GM12874 (cell line): ENCODE results near the gene KIF26B.

ENCODE experiments used
- TF ChIP-seq, protein P1 (sequence below): IDR thresholded peaks from 2 replicates; pipeline ENCODE4 v1.5.1; 2011; ENCODE audit warnings: low read depth, mild to moderate bottlenecking, control low read depth, low read length, moderate library complexity; ENCODE audit not compliant: insufficient read depth

Gene KIF26B

DNA sequence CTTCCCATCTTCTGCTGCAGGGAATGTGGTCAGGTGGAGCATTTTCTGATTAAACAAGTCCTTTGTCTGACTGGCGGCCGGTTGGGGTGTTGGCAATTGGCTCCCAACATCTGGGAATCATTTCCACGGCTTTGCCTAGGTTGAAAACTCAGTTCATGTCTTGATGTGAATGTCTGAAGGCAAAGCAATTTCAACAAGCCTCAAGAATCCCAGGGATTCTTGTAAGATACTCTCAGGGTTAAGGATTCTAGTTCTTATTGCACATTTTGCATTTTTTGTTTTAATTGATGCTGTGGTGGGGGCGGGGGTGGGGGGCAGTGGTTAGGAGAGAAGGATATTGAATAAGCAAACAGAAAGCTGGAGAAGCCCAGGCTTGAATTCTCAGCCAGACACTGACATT is 273.9 kb downstream of the KIF26B start:
- TF ChIP-seq, protein P1, sequence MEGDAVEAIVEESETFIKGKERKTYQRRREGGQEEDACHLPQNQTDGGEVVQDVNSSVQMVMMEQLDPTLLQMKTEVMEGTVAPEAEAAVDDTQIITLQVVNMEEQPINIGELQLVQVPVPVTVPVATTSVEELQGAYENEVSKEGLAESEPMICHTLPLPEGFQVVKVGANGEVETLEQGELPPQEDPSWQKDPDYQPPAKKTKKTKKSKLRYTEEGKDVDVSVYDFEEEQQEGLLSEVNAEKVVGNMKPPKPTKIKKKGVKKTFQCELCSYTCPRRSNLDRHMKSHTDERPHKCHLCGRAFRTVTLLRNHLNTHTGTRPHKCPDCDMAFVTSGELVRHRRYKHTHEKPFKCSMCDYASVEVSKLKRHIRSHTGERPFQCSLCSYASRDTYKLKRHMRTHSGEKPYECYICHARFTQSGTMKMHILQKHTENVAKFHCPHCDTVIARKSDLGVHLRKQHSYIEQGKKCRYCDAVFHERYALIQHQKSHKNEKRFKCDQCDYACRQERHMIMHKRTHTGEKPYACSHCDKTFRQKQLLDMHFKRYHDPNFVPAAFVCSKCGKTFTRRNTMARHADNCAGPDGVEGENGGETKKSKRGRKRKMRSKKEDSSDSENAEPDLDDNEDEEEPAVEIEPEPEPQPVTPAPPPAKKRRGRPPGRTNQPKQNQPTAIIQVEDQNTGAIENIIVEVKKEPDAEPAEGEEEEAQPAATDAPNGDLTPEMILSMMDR: no peak

DNA sequence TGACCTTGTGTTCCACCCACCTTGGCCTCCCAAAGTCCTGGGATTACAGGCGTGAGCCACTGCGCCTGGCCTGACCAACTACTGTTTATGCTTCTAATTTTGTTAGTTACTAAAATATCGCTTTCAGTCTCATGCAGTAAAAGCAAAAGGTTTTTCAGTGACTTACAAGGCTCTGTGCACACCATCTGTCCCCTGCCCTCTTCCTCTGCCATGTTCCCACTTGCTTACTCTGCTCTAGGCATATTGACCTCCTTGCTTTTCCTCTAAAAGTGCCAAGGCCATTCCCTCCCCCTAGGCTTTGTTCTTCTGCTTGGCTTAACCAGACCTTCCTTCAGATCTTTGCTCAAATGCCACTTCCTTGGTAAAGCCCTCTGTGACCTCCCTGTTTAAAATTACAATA is 276.9 kb downstream of the KIF26B start:
- TF ChIP-seq, protein P1: no peak

DNA sequence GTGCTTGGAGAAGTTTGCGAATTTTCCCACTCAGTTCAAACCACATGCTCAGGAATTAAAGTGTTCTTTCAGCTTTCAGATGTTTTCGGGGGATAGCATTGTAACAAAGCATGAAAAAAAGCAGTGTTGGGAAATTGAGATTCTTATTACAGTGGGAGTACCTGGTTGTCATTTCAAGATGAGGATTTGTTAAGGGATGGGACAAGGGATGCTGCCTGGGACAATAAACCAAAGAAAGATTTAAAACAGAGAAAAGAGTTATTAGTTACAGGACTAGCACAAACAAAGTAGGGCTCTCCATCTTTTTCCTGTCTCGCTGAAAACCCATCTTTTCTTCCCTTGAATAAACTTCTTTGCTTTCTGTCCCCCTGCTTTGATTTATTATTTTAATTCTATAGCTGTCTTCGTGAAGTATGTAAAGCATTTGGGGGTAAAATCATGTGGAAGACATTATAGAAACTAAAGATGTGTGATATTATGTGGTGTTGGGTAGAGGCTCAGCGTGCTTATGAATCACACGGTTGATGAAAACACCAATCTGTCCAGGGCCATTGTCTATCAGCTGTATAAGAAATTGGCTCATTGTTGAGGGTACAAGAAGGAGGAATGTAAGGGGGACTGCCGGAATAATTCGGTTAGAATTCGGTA is 277.6 kb downstream of the KIF26B start:
- TF ChIP-seq, protein P1: no peak

DNA sequence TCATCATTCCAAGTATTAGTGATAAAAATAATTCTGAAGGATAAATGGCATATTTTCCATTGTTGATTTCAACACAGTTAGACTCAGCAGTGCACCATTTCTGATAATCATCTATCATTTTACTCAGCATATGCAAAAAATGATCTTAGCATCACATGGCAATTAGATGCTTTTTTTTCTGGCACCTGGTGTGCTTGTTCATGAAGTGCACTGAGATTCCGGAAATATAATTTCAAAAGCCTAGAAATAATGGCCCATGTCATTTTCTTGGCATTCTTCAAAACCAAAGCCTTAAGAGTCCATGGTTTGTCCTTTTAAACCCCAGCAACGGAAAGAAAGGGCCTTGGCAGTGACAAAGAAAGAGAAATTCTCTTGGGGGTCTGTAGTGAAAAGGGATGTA is 278.8 kb downstream of the KIF26B start:
- TF ChIP-seq, protein P1: no peak

DNA sequence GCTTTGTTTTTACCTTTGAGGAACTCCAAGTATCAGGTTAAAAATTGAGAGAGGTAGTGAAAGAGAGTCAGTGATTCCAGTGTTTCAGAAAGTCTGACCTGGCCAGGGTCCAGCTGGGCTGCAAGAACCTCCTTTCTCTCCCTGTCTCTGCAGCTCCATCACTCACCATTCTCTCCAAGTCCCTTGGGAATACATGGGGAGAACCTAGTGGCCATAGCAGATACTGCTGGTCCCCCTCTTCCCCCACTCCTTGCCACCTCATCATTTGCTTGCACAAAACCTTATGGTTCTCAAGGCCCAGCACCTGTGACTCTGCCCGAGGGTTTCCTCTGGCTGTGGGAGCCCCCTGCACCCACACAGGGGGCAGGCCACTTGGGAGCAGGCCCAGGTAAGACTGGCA is 279.5 kb downstream of the KIF26B start:
- TF ChIP-seq, protein P1: no peak

DNA sequence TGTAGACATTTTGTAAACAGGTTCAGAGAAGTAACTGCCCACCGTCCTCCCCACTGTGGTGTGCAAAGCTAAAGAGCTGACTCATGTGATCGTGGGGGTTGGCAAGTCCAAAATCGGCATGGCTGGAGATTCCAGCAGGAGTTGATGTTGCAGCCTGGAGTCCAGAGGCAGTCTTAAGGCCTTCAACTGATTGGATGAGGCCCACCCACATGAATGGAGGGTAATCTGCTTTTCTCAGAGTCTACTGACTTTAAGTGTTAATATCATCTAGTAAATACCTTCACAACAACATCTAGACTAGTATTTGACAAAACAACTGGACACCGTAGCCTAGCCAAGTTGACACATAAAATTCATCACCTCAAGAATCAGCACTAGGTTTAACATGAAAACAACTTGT is 281.6 kb downstream of the KIF26B start:
- TF ChIP-seq, protein P1: no peak

DNA sequence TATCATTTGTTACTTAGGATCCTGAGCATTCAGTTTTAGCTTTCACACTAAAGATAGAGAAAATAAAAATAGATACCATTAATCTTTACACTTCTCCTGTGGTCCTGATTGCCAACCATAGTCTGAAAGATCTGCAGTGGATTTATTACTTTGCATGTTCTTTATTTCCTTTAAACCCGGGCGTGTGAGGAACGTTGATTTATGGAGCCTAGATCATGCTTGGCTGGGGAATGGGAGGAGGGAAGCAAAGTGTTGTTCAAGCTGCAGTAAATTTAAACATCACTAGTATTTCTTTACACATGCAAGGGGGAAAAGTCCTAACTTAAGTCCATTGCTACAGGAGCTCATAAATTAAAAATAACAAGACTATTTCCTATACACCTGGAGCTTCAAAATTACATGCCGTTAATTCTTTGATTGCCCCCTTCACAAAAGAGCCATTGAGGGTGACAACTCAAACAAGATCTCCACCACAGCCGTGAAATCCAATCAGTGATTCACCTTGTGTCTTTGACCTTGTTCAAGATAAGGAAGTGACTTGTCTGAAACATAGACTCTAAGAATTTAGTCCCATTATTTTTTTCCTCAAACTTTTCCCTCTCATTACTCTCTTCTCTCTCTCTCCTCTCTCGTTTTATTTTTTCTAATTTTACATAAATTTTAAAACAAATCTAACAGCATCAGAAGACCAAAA is 282.7 kb downstream of the KIF26B start:
- TF ChIP-seq, protein P1: no peak
